GM04503 (cell line): ENCODE results near the gene ACTMAP.
"Not testable (repeated sequence)": the region's sequence is repeated elsewhere in the genome, so short reads cannot be mapped to it uniquely, and the experiment has no call there.

Experiments
- DNase-seq: peaks from one replicate; pipeline ENCODE4 v3.0.0-alpha.2; 2012; ENCODE audit warnings: low read depth

Gene ACTMAP

DNA sequence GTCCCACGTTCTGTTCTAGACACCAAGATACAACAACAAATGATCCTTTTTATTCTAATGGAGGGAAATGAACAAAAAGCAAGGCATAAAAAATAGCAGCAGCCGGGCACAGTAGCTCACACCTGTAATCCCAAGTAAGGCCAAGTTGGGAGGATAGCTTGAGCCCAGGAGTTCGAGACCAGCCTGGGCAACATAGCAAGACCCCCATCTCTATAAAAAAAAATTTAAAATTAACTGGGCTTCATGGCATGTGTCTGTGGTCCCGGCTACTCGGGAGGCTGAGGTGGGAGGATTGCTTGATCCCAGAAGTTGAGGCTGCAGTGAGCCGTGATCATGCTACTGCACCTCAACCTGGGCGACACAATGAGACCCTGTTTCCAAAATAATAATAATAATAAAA, 26.1 kb upstream of the ACTMAP start:
- DNase-seq, result no peak

- no peak for DNase-seq
These were observed 25.4 kb upstream of the ACTMAP start for GRCh38 chr19:40775632-40776022.

DNA sequence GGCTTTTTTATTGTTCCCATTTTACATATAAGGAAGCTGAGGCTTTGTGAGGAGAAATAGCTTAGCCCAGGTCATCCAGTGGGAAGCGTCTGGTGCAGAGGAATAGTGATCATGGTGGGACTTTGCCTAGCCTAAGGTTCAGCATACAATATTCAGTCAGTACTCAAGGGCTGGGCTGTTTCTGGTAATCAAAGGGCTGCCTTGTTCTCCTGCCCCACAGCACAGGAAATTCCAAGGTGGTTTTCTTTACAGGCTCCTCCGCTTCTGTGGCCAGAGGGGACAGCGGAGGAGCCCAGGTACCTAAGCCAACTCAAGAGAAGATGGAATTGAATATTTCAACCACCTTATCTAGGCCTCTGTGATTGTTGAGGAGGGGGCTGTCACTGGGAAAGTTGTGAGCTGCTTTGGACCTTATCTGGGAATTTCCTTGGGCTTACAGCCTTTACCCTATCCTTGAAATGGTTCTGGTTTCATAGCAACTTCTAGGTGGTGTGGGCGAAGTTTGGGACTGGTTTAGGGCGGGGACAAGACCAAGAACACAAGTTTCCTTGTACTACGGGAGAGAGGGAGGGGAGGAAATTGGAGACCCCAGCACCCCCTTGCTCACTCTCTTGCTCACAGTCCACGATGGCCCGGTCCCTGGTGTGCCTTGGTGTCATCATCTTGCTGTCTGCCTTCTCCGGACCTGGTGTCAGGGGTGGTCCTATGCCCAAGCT, 24.8 kb upstream of the ACTMAP start, which contains the start of gene MIA:
TSS of gene MIA (plus strand) at position 606 of the 716 bp plus-strand sequence. CDS start at position 628, 22 bp downstream.
- DNase-seq, result no peak

GRCh38 chr19:40771101-40771862, 21.0 kb upstream of the ACTMAP start:
- not testable (repeated sequence) for DNase-seq

DNA sequence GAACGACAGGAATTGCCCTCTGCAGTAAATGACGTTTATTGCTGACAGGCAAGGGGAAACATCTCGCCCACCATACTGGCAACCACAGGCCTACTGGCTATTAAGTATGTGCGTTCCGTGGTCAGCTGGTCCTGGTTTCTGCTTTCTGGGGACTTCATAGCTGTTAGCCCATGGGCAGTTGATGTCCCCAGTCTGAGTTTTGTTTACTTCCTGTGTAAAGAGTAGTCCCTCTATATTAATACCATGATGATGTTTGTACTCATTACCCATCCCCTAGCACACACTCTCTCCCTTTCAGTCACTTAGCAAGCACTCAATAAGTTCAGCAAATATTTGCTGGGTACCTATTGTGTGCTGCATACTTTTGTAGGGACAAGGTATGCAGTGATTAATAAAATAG, 18.6 kb upstream of the ACTMAP start:
- no peak for DNase-seq

DNA sequence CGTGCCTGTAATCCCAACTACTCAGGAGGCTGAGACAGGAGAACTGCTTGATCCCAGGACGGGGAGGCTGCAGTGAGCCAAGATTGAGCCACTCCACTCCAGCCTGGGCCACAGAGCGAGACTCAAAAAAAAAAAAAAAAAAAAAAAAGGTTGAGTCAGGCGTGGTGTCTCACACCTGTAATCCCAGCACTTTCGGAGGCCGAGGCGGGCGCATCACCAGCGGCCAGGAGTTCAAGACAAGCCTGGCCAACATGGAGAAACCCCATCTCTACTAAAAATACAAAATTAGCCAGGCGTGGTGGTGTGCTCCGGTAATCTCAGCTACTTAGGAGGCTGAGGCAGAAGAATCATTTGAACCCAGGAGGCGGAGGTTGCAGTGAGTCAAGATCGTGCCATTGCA, 16.1 kb upstream of the ACTMAP start:
- DNase-seq, result not testable (repeated sequence)

GRCh38 chr19:40763963-40764362, 13.7 kb upstream of the ACTMAP start:
- DNase-seq, result no peak

GRCh38 chr19:40763526-40763925, 13.2 kb upstream of the ACTMAP start:
- no peak for DNase-seq

- no peak for DNase-seq
These were observed 12.6 kb upstream of the ACTMAP start for GRCh38 chr19:40762754-40763470.

DNA sequence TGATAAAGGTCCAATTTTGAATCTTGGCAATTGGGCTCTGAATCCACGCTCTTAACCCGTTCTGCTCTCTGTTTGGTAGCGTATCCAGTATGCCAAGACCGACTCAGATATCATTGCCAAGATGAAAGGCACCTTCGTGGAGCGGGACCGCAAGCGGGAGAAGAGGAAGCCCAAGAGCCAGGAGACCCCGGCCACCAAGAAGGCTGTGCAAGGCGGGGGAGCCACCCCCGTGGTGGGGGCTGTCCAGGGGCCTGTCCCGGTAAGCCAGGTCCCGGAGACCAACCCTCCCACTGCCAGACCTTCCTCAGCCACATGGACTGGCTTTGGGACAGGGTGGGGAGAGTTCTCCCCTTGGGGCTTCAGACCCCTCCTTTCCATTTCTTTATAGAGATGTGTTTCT, 9.1 kb upstream of the ACTMAP start:
- no peak for DNase-seq

- no peak for DNase-seq
These were observed 8.2 kb upstream of the ACTMAP start for GRCh38 chr19:40758491-40758890.

DNA sequence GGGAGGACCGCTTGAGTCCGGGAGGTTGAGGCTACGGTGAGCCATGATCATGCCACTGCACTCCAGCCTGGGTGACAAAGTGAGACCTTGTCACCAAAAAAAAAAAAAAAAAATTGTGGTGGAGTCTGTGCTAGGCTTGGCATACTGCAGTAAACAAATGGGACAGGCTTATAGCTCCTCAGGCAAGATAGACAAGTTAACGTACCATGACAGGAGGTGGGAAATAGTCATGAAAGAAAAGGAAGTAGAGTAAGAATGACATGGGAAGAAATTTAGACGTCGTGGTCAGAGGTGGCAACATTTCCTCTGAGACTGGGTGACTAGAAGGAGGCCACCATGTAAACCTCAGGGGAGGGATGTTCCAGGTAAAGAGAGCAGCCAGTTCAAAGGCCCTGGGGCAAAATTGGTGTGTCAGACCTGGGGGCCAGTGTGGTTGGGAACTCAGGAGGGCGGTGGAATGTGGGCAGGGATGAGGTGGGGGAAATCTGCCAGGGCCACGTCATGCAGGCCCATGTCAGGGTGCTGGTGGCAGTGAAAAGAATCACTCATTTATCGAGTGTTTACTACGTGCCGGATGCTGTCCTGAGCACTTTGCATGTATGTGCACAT, 6.3 kb upstream of the ACTMAP start:
- no peak for DNase-seq

DNA sequence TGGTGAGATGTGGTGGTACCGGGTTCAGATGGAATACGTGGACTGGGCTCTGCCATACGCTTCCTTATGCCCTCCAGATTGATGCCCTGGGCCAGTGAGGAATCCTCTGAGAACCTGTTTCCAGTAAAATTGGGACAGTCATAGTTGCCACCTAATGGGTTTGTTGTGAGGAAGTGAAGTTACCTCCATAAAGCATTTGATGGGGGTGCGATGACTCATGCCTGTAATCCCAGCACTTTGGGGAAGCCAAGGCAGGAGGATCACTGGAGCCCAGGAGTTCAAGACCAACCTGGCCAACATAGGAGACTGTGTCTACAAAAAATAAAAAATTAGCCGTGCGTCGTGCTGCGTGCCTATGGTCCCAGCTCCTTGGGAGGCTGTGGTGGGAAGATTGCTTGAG, 5.5 kb upstream of the ACTMAP start:
- no peak for DNase-seq

- DNase-seq, result no peak
These were observed 5.0 kb upstream of the ACTMAP start for GRCh38 chr19:40755248-40755624.

DNA sequence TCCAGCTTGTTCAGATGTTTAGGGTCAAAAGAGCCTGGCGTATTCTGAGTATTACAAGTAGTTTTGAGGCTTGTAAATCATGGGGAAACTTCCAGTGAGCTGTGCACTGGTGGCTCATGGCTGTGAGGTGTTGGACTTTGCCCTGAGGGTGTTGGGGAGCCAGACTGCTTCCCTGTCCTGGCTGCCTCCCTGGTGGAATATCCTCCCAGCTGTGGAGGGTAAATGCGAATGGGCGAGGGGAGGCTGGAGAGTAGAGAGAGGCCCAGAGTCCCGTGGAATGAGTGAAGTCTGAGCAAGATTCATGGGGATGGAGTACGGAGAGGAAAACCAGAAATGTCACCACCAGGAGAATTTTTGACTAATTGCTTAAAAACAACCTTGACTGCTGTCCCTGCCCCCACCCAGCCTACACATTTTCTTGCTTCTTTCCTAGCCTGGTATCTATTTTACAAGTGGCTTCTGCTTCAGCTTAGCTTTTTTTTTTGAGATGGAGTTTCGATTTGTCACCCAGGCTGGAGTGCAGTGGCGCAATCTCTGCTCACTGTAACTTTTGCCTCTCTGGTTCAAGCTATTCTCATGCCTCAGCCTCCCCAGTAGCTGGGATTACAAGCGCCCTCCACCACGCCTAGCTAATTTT, 4.5 kb upstream of the ACTMAP start:
- no peak for DNase-seq

GRCh38 chr19:40752257-40752781, 2.0 kb upstream of the ACTMAP start:
- DNase-seq, result no peak

DNA sequence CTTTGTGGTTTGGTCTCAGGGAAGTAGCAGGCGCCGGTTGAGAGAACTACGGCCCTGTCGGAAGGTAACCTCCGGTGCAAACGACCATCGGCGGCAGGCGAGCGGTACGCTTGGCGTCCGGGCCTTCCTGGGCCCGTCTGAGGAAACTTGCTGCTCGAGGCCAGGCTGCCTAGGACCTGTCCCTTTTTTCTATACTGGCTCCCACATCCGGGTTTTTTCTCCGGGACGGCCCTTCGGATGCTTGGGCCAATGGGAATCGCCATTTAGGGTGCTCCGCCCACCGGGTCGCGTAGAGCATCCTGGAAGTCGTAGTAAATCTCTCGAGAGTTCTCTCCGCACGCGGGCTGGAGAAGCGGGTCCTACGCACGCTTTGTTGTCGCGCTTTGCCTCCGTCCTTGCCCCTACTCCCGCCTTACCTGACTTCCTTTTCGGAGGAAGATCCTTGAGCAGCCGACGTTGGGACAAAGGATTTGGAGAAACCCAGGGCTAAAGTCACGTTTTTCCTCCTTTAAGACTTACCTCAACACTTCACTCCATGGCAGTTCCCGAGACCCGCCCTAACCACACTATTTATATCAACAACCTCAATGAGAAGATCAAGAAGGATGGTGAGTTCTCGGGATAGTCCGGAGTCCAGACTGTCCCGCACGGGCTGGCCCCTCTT, 729 bp upstream of the ACTMAP start, which contains the start of gene SNRPA:
TSS of gene SNRPA (plus strand) at position 330 of the 664 bp plus-strand sequence. CDS start at position 536, 206 bp downstream.
- peak; percentile 90 for DNase-seq

DNA sequence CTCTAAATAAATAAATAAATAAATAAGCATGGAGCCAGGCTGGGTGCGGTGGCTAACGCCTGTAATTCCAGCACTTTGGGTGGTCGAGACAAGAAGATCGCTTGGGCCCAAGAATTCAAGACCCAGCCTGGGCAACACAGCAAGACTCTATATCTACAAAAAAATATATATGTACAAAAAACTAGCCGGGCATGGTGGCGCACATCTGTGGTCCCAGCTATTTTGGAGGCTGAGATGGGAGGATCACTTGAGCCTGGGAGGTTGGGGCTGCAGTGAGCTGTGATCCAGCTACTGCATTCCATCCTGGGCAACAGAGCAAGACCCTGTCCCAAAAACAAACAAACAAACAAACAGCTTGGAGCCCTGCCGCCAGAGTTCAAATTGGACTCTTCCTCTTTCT, 2.7 kb downstream of the ACTMAP start:
- DNase-seq, result no peak

GRCh38 chr19:40745402-40745780, 4.9 kb downstream of the ACTMAP start:
- peak; percentile 25 for DNase-seq

DNA sequence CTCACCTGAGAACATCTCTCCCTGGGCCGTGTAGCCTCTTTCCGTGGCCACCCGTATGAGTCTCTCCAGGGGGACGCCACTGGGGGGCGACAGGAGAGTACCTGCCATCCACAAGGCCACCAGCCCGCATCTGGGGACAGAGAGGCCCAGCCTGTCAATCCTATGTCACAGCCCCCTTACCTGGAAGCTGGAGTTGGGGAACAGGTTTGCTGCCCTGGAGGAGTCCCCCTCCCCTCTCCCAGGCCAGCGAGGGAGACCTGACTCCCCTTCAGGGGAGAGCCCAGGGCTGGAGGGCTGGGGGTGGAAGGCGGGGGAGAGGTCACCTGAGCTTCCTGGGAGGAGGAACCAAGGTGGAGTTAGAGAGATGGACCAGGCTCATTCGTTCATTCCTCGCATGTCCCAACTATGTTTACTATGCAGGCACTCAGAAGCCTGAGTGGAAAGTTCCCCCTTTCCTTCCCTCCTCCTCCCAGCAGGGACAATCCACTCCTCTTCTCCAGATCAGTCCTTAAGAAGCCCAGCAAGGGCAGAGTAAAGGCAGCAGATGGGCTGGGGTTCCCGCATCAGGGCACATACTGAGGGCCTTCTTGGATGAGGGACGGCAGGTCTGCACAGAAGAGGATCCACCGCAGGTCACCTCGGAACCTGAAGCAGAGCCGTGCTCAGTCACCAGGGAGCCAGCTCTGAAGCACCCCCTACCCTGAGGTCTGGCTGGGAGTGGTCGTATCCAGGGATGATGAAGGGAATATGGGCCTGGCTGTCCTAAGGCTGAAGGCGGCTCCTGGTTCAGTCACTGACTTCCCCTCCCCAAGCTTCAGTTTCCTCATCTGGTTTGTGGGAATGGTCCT, 5.5 kb downstream of the ACTMAP start:
- DNase-seq, result no peak
